ENCODE data around the gene MISP3.
A peak's percentile ranks its signal among the peaks of the same experiment; 100 is the strongest.

MISP3 gene

GRCh38 chr19:14089662-14090508 lies 17.3 kb downstream of the MISP3 start:
- H3K9ac ChIP-seq (ENCODE audit: insufficient read length, low read depth): peak overlapping the region; percentile 90
- DNase-seq (ENCODE audit: low read depth, low spot score): no peak

GRCh38 chr19:14090509-14091080 lies 18.0 kb downstream of the MISP3 start, which contains the start of gene SAMD1:
TSS of gene SAMD1 (minus strand) at chr19:14090751.
- Histone ChIP-seq H3K9ac (ENCODE audit: insufficient read length, low read depth) (peak within 1 kb of the TSS; percentile 90), H3K4me3 (ENCODE audit: insufficient read length, low read depth) (peak within 1 kb of the TSS; percentile 71), H3K4me1 (ENCODE audit: insufficient read depth, insufficient read length) (peaks cover 6% of the 10 kb centered on the region), H3K27me3 (ENCODE audit: insufficient read depth, insufficient read length) (no peaks in the 10 kb centered on the region), H3K36me3 (ENCODE audit: insufficient read depth, insufficient read length, low read length) (peaks cover 26% of the 10 kb centered on the region), H3K9me3 (ENCODE audit: insufficient read depth, low read length) (peaks cover 10% of the 10 kb centered on the region)
- TF ChIP-seq ZNF274 (IDR thresholded peaks at IDR 0.05; ENCODE audit: low read depth, low read length): no peak
- TF ChIP-seq SUZ12 (IDR thresholded peaks at IDR 0.05; ENCODE audit: extremely low read depth, insufficient read depth, insufficient read length): no peak
- TF ChIP-seq YY1 (IDR thresholded peaks at IDR 0.05; ENCODE audit: insufficient read depth, insufficient read length): no peak
- no peak for DNase-seq (ENCODE audit: low read depth, low spot score)

More at GRCh38 chr19:14089662-14090508, 17.3 kb downstream of the MISP3 start:
- Histone ChIP-seq H3K27me3 (ENCODE audit: insufficient read depth, insufficient read length) (no peaks in the 10 kb centered on the region), H3K4me1 (ENCODE audit: insufficient read depth, insufficient read length) (peaks cover 6% of the 10 kb centered on the region), H3K9me3 (ENCODE audit: insufficient read depth, low read length) (peaks cover 10% of the 10 kb centered on the region), H3K36me3 (ENCODE audit: insufficient read depth, insufficient read length, low read length) (peaks cover 26% of the 10 kb centered on the region), H3K4me3 (ENCODE audit: insufficient read length, low read depth) (peak overlapping the region; percentile 71)
- TF ChIP-seq YY1 (IDR thresholded peaks at IDR 0.05; ENCODE audit: insufficient read depth, insufficient read length) (no peak), SUZ12 (IDR thresholded peaks at IDR 0.05; ENCODE audit: extremely low read depth, insufficient read depth, insufficient read length) (no peak), ZNF274 (IDR thresholded peaks at IDR 0.05; ENCODE audit: low read depth, low read length) (no peak)

- no peak for TF ChIP-seq SUZ12 (IDR thresholded peaks at IDR 0.05; ENCODE audit: extremely low read depth, insufficient read depth, insufficient read length)
- no peak for TF ChIP-seq YY1 (IDR thresholded peaks at IDR 0.05; ENCODE audit: insufficient read depth, insufficient read length)
- TF ChIP-seq ZNF274 (IDR thresholded peaks at IDR 0.05; ENCODE audit: low read depth, low read length): no peak
- peaks cover 28% of the 10 kb centered on the region for H3K36me3 ChIP-seq (ENCODE audit: insufficient read depth, insufficient read length, low read length)
- no peaks in the 10 kb centered on the region for H3K27me3 ChIP-seq (ENCODE audit: insufficient read depth, insufficient read length)
- peaks cover 6% of the 10 kb centered on the region for H3K4me1 ChIP-seq (ENCODE audit: insufficient read depth, insufficient read length)
- DNase-seq (ENCODE audit: low read depth, low spot score): no peak
- H3K9ac ChIP-seq (ENCODE audit: insufficient read length, low read depth): peak overlapping the region; percentile 81
- peaks cover 10% of the 10 kb centered on the region for H3K9me3 ChIP-seq (ENCODE audit: insufficient read depth, low read length)
- H3K4me3 ChIP-seq (ENCODE audit: insufficient read length, low read depth): peak overlapping the region; percentile 54
Measured at GRCh38 chr19:14091081-14091812, 18.7 kb downstream of the MISP3 start.

GRCh38 chr19:14091813-14092462 lies 19.4 kb downstream of the MISP3 start:
- Histone ChIP-seq H3K9me3 (ENCODE audit: insufficient read depth, low read length) (peaks cover 10% of the 10 kb centered on the region), H3K4me3 (ENCODE audit: insufficient read length, low read depth) (peak overlapping the region; percentile 54), H3K27me3 (ENCODE audit: insufficient read depth, insufficient read length) (no peaks in the 10 kb centered on the region), H3K9ac (ENCODE audit: insufficient read length, low read depth) (peak overlapping the region; percentile 81), H3K4me1 (ENCODE audit: insufficient read depth, insufficient read length) (peaks cover 6% of the 10 kb centered on the region), H3K36me3 (ENCODE audit: insufficient read depth, insufficient read length, low read length) (peaks cover 30% of the 10 kb centered on the region)
- no peak for DNase-seq (ENCODE audit: low read depth, low spot score)
- no peak for TF ChIP-seq ZNF274 (IDR thresholded peaks at IDR 0.05; ENCODE audit: low read depth, low read length)
- no peak for TF ChIP-seq SUZ12 (IDR thresholded peaks at IDR 0.05; ENCODE audit: extremely low read depth, insufficient read depth, insufficient read length)
- TF ChIP-seq YY1 (IDR thresholded peaks at IDR 0.05; ENCODE audit: insufficient read depth, insufficient read length): no peak

GRCh38 chr19:14093117-14093823 lies 20.7 kb downstream of the MISP3 start:
- Histone ChIP-seq H3K4me3 (ENCODE audit: insufficient read length, low read depth) (no peak overlapping the region), H3K36me3 (ENCODE audit: insufficient read depth, insufficient read length, low read length) (peaks cover 30% of the 10 kb centered on the region), H3K27me3 (ENCODE audit: insufficient read depth, insufficient read length) (no peaks in the 10 kb centered on the region), H3K4me1 (ENCODE audit: insufficient read depth, insufficient read length) (peaks cover 6% of the 10 kb centered on the region), H3K9me3 (ENCODE audit: insufficient read depth, low read length) (peaks cover 10% of the 10 kb centered on the region), H3K9ac (ENCODE audit: insufficient read length, low read depth) (no peak overlapping the region)
- DNase-seq (ENCODE audit: low read depth, low spot score): no peak
- no peak for TF ChIP-seq ZNF274 (IDR thresholded peaks at IDR 0.05; ENCODE audit: low read depth, low read length)
- no peak for TF ChIP-seq SUZ12 (IDR thresholded peaks at IDR 0.05; ENCODE audit: extremely low read depth, insufficient read depth, insufficient read length)
- no peak for TF ChIP-seq YY1 (IDR thresholded peaks at IDR 0.05; ENCODE audit: insufficient read depth, insufficient read length)

- no peak for TF ChIP-seq YY1 (IDR thresholded peaks at IDR 0.05; ENCODE audit: insufficient read depth, insufficient read length)
- no peak for TF ChIP-seq ZNF274 (IDR thresholded peaks at IDR 0.05; ENCODE audit: low read depth, low read length)
- no peak for TF ChIP-seq SUZ12 (IDR thresholded peaks at IDR 0.05; ENCODE audit: extremely low read depth, insufficient read depth, insufficient read length)
- H3K9me3 ChIP-seq (ENCODE audit: insufficient read depth, low read length): peaks cover 10% of the 10 kb centered on the region
- no peak overlapping the region for H3K4me3 ChIP-seq (ENCODE audit: insufficient read length, low read depth)
- H3K36me3 ChIP-seq (ENCODE audit: insufficient read depth, insufficient read length, low read length): peaks cover 25% of the 10 kb centered on the region
- no peaks in the 10 kb centered on the region for H3K27me3 ChIP-seq (ENCODE audit: insufficient read depth, insufficient read length)
- no peak for DNase-seq (ENCODE audit: low read depth, low spot score)
- H3K9ac ChIP-seq (ENCODE audit: insufficient read length, low read depth): no peak overlapping the region
- H3K4me1 ChIP-seq (ENCODE audit: insufficient read depth, insufficient read length): no peaks in the 10 kb centered on the region
Measured at GRCh38 chr19:14094854-14095253, 22.3 kb downstream of the MISP3 start.

All from NT2/D1 (cell line).